Trophoblast cell (in vitro differentiated cells and primary cell): ENCODE data around the gene PYGO1.

ENCODE experiments used
- DNase-seq, 2 donors: peaks; one replicate each; pipeline ENCODE4 v3.0.0-alpha.2; 2016
- H2AFZ ChIP-seq: 2 replicates; pipeline ENCODE4 v1.6.1; 2013; ENCODE audit warnings: low read length, moderate library complexity, mild to moderate bottlenecking; ENCODE audit not compliant: insufficient read depth, poor library complexity
- H2AK5ac ChIP-seq: 2 replicates; pipeline ENCODE4 v1.6.1; 2013; ENCODE audit warnings: mild to moderate bottlenecking, low read length
- H2BK120ac ChIP-seq: 2 replicates; pipeline ENCODE4 v1.6.1; 2013; ENCODE audit warnings: low read length, mild to moderate bottlenecking, moderate library complexity; ENCODE audit not compliant: insufficient read depth, poor library complexity
- H2BK12ac ChIP-seq: 2 replicates; pipeline ENCODE4 v1.6.1; 2013; ENCODE audit warnings: mild to moderate bottlenecking, low read length, moderate library complexity
- H2BK5ac ChIP-seq: 2 replicates; pipeline ENCODE4 v1.6.1; 2013; ENCODE audit warnings: low read length, low read depth, moderate library complexity, mild to moderate bottlenecking; ENCODE audit not compliant: poor library complexity
- H3K14ac ChIP-seq: 2 replicates; pipeline ENCODE4 v1.6.1; 2013; ENCODE audit warnings: mild to moderate bottlenecking, low read length
- H3K18ac ChIP-seq: 2 replicates; pipeline ENCODE4 v1.6.1; 2013; ENCODE audit warnings: mild to moderate bottlenecking, low read length
- H3K23ac ChIP-seq: 2 replicates; pipeline ENCODE4 v1.6.1; 2013; ENCODE audit warnings: low read length
- H3K27ac ChIP-seq: 2 replicates; pipeline ENCODE4 v1.5.1; 2013; ENCODE audit warnings: low read depth, mild to moderate bottlenecking, inconsistent platforms, low read length, moderate library complexity
- H3K27me3 ChIP-seq: 2 replicates; pipeline ENCODE4 v1.6.1; 2013; ENCODE audit warnings: inconsistent platforms, mild to moderate bottlenecking, low read length, moderate library complexity; ENCODE audit not compliant: insufficient read depth
- H3K36me3 ChIP-seq, 2 experiments: 1 replicate in 1 of 2; 2 replicates in 1 of 2; pipeline ENCODE4 v1.6.1; 2013; ENCODE audit warnings: low read length in 2 of 2, mild to moderate bottlenecking in 2 of 2, moderate library complexity in 1 of 2; ENCODE audit not compliant: insufficient read depth in 2 of 2, control insufficient read depth in 1 of 2
- H3K4ac ChIP-seq: 2 replicates; pipeline ENCODE4 v1.6.1; 2013; ENCODE audit warnings: low read depth, mild to moderate bottlenecking, low read length, moderate library complexity
- H3K4me1 ChIP-seq, 2 experiments: 1 replicate in 1 of 2; 2 replicates in 1 of 2; pipeline ENCODE4 v1.6.1; 2013; ENCODE audit warnings: low read length in 2 of 2, mild to moderate bottlenecking in 2 of 2, moderate library complexity in 1 of 2; ENCODE audit not compliant: insufficient read depth in 2 of 2, control insufficient read depth in 1 of 2
- H3K4me2 ChIP-seq: 2 replicates; pipeline ENCODE4 v1.6.1; 2013; ENCODE audit warnings: inconsistent platforms, mild to moderate bottlenecking, low read length, moderate library complexity
- H3K4me3 ChIP-seq: 2 replicates; pipeline ENCODE4 v1.5.1; 2013; ENCODE audit warnings: mild to moderate bottlenecking, low read depth, low read length, inconsistent platforms
- H3K79me1 ChIP-seq: one replicate; pipeline ENCODE4 v1.6.1; 2013; ENCODE audit warnings: low read length
- H3K79me2 ChIP-seq: 2 replicates; pipeline ENCODE4 v1.6.1; 2013; ENCODE audit warnings: low read length, mild to moderate bottlenecking; ENCODE audit not compliant: control insufficient read depth, insufficient read depth, poor library complexity
- H3K9ac ChIP-seq: 2 replicates; pipeline ENCODE4 v1.6.1; 2013; ENCODE audit warnings: mild to moderate bottlenecking, low read length
- H3K9me3 ChIP-seq: 2 replicates; pipeline ENCODE4 v1.6.1; 2013; ENCODE audit warnings: low read depth, mild to moderate bottlenecking, control low read depth, inconsistent platforms, low read length; ENCODE audit not compliant: insufficient read depth
- H4K12ac ChIP-seq: 2 replicates; pipeline ENCODE4 v1.6.1; 2013; ENCODE audit warnings: low read depth, mild to moderate bottlenecking, low read length, moderate library complexity
- H4K8ac ChIP-seq: 2 replicates; pipeline ENCODE4 v1.6.1; 2013; ENCODE audit warnings: low read depth, mild to moderate bottlenecking, low read length, moderate library complexity
- H4K91ac ChIP-seq: one replicate; pipeline ENCODE4 v1.6.1; 2013; ENCODE audit warnings: low read depth, mild to moderate bottlenecking, low read length, moderate library complexity
- WGBS: extraction: QIAGEN DNeasy Blood & Tissue Kit; methylation state at CpG from one replicate; pipeline ENCODE4 v1.1.7; 2013; ENCODE audit warnings: missing lambda C conversion rate; ENCODE audit not compliant: insufficient read length, insufficient coverage; ENCODE audit errors: extremely low coverage; 5-methylcytosine and 5-hydroxymethylcytosine counted together

PYGO1 gene

DNA sequence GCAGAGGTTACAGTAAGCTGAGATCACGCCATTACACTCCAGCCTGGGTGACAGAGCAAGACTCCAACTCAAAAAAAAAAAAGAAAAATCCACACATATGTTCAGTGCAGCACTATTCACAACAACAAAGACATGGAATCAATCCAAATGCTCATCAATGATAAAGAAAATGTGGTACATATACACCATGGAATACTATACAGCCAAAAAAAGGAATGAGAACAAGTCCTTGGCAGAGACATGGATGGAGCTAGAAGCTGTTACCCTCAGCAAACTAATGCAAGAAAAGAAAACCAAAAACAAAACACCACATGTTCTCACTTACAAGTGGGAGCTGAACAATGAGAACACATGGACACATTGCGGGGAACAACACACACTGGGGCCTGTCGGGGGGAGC is 25.5 kb downstream of the PYGO1 start:
- whole genome bisulfite sequencing = no CpG with 5 or more reads among the region's 3 CpGs
- Histone ChIP-seq H3K4me1 (no peaks in the 10 kb centered on the region), H2AK5ac (no peak overlapping the region), H3K79me2 (no peaks in the 10 kb centered on the region), H3K9ac (no peak overlapping the region), H4K8ac (no peak overlapping the region), H3K36me3 (no peaks in the 10 kb centered on the region), H3K79me1 (no peaks in the 10 kb centered on the region), H3K9me3 (no peaks in the 10 kb centered on the region), H3K27me3 (no peaks in the 10 kb centered on the region), H4K91ac (no peak overlapping the region), H3K23ac (no peak overlapping the region), H3K27ac (no peak overlapping the region), H2BK120ac (no peak overlapping the region), H2AFZ (no peak overlapping the region), H3K4me2 (no peak overlapping the region), H4K12ac (no peak overlapping the region), H3K4me3 (no peak overlapping the region), H3K18ac (no peak overlapping the region), H2BK12ac (no peak overlapping the region), H3K14ac (no peak overlapping the region), H2BK5ac (no peak overlapping the region), H3K4ac (no peak overlapping the region)
- no peak for DNase-seq

DNA sequence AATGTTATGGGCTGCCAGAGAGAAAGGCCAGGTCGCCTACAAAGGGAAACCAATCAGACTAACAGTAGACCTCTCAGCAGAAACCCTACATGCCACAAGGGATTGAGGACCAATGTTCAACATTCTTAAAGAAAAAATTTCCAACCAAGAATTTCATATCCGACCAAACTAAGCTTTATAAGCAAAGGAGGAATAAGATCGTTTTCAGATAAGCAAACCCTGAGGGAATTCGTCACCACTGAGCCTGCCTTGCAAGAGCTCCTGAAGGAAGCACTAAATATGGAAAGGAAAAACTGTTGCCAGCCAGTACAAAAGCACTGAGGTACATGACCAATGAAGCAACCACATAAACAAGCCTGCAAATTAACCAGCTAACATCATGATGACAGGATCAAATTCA is 33.1 kb downstream of the PYGO1 start:
- H3K36me3 ChIP-seq = no peaks in the 10 kb centered on the region
- H3K27me3 ChIP-seq = no peaks in the 10 kb centered on the region
- no peak overlapping the region for H3K4me3 ChIP-seq
- H3K9me3 ChIP-seq = no peaks in the 10 kb centered on the region
- H3K4me2 ChIP-seq = no peak overlapping the region
- H3K18ac ChIP-seq = no peak overlapping the region
- H3K14ac ChIP-seq = no peak overlapping the region
- DNase-seq = no peak
- WGBS = no CpG with 5 or more reads among the region's 4 CpGs
- no peak overlapping the region for H4K12ac ChIP-seq
- H4K91ac ChIP-seq = no peak overlapping the region
- H3K27ac ChIP-seq = no peak overlapping the region
- no peaks in the 10 kb centered on the region for H3K79me2 ChIP-seq
- H2BK12ac ChIP-seq = no peak overlapping the region
- no peak overlapping the region for H4K8ac ChIP-seq
- no peak overlapping the region for H2BK120ac ChIP-seq
- H2AFZ ChIP-seq = no peak overlapping the region
- no peak overlapping the region for H2BK5ac ChIP-seq
- H3K79me1 ChIP-seq = peaks cover 9% of the 10 kb centered on the region
- H3K9ac ChIP-seq = no peak overlapping the region
- no peak overlapping the region for H2AK5ac ChIP-seq
- no peak overlapping the region for H3K23ac ChIP-seq
- H3K4ac ChIP-seq = no peak overlapping the region
- peaks cover 0 to 9% of the 10 kb centered on the region in 2 experiments for H3K4me1 ChIP-seq

DNA sequence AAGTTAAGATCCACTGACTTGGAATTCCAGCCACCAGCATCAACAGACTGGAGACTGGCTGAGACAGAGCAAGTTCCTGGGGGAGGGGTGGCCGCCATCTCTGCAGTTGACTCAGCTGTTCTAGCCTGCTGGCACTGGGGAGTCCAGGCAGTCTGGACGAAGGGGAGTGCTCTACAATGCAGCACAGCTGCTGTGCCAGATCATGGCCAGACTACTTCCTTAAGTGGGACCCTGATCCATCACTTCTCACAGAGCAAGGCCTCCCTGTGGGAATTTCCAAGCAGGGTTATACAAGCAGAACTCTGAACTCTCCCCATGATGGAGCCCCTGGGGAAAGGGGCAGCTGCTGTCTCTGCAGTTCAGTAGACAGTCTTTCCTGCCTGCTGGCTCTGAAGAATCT is 35.2 kb downstream of the PYGO1 start:
- Histone ChIP-seq H3K27ac (peak overlapping the region; percentile 79), H3K36me3 (no peaks in the 10 kb centered on the region), H3K9me3 (no peaks in the 10 kb centered on the region), H3K23ac (no peak overlapping the region), H4K8ac (no peak overlapping the region), H2BK120ac (no peak overlapping the region), H3K4me3 (no peak overlapping the region), H3K14ac (no peak overlapping the region), H3K9ac (no peak overlapping the region), H4K12ac (no peak overlapping the region), H2BK5ac (no peak overlapping the region), H3K79me2 (no peaks in the 10 kb centered on the region), H2AFZ (no peak overlapping the region), H3K4me2 (no peak overlapping the region), H2AK5ac (no peak overlapping the region), H3K4ac (no peak overlapping the region), H3K79me1 (peaks cover 9% of the 10 kb centered on the region), H3K18ac (no peak overlapping the region), H3K27me3 (no peaks in the 10 kb centered on the region), H4K91ac (peak overlapping the region; percentile 72), H3K4me1 (peaks cover 0 to 9% of the 10 kb centered on the region in 2 experiments), H2BK12ac (no peak overlapping the region)
- no CpG with 5 or more reads among the region's 2 CpGs for WGBS
- DNase-seq = peak; percentile 27 to 34

DNA sequence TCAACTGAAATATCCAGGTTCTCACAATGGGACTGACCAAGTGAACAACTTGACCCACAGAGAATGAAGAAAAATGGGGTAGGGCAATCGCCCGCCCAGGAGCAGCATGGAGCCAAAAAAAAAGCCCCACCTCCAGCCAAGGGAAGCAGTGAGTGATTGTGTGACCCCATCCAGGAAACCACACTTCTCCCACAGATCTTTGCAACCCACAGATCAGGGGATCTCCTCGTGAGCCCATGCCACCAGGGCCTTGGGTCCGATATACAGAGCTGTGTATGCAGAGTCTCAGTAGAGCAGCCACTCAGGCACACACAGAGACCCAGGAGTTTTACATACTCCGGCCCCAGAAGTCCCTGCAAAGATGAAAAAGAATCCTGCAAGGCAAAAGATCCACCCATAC is 35.7 kb downstream of the PYGO1 start:
- no peak overlapping the region for H3K23ac ChIP-seq
- H3K9ac ChIP-seq = no peak overlapping the region
- H3K4ac ChIP-seq = no peak overlapping the region
- peak overlapping the region; percentile 62 for H2BK120ac ChIP-seq
- no peak overlapping the region for H4K12ac ChIP-seq
- peak overlapping the region; percentile 72 for H4K91ac ChIP-seq
- WGBS = no CpG with 5 or more reads among the region's 5 CpGs
- H3K4me3 ChIP-seq = no peak overlapping the region
- no peaks in the 10 kb centered on the region for H3K79me2 ChIP-seq
- H3K36me3 ChIP-seq = no peaks in the 10 kb centered on the region
- peak overlapping the region; percentile 30 for H3K14ac ChIP-seq
- H4K8ac ChIP-seq = peak overlapping the region; percentile 45
- DNase-seq = no peak
- no peak overlapping the region for H3K4me2 ChIP-seq
- peaks cover 0 to 9% of the 10 kb centered on the region in 2 experiments for H3K4me1 ChIP-seq
- H3K9me3 ChIP-seq = no peaks in the 10 kb centered on the region
- peak overlapping the region; percentile 79 for H3K27ac ChIP-seq
- peak overlapping the region; percentile 12 for H2BK12ac ChIP-seq
- peak overlapping the region; percentile 62 for H2BK5ac ChIP-seq
- no peaks in the 10 kb centered on the region for H3K27me3 ChIP-seq
- no peak overlapping the region for H3K18ac ChIP-seq
- peaks cover 9% of the 10 kb centered on the region for H3K79me1 ChIP-seq
- no peak overlapping the region for H2AFZ ChIP-seq
- H2AK5ac ChIP-seq = no peak overlapping the region
